ENCODE measurements around the gene APOA1.
"Not testable (repeated sequence)": the region's sequence is repeated elsewhere in the genome, so short reads cannot be mapped to it uniquely, and the experiment has no call there.

Gene APOA1

DNA sequence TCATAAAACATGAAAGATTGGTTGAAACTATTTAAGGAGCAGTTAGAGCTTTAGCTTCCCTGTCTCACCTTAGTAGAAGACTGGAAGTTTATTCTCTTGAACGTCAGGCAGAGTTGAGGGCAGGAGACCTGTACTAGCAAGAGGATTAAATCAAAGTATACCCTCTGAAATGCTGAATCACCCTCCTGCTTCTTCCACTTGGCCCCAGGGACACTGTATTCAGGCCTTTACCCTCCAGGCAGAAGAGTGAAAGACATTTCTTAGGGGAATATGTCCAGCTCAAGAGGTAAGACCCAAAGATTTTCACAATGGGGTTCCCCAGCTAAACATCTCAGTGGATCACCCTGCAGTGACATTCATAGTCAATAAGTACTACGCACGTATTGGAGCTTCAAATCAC is 26.2 kb downstream of the APOA1 start:
- no peak for DNase-seq

GRCh38 chr11:116808262-116809175 is 28.9 kb downstream of the APOA1 start:
- no peak for DNase-seq

DNA sequence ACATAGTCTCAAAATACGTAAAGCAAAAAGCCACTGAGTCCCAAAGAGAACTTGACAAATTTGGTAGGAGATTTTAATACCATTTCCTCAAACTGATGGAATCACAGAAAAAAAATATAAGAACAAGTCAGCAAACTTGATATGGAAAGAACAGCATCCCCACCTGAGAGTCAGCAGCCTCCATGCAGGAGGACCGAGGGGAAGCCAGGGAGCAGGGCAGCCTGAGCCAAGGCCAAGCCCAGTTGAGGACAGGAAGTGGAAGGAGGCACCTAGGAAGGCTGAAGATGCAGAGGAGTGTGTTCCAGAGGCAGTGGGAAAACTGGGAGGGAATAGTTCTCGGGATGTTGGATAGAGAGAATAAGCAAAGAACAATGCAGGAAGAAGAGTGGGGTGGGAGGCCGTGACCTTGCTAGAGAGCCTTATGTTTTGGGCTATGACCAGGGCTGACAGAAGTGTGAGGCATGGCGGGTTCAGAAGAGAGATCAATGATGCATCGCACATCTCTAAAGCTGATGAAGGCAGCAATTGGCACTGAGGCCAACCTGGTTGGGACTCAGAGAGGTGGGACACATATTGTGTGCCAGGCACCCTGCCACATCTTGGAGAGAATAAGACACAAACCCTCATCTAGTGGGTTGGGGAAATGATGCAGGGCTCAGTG is 29.7 kb downstream of the APOA1 start:
- no peak for DNase-seq

GRCh38 chr11:116804001-116804400 is 33.4 kb downstream of the APOA1 start:
- no peak for DNase-seq

DNA sequence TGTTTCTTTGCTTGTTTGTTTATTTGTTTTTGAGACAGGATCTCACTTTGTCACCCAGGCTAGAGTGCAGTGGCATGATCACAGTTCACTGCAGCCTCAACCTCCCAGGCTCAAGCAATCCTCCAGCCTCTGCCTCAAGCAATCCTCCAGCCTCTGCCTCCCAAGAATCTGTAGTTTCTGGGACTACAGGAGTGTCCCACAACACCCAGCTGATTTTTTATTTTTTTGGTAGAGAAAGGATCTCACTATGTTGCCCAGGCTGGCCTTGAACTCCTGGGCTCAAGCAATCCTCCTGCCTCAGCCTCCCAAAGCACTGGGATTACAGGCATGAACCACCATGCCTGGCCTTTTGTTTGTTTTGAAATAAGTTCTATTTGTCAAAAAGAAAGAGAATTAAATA is 35.8 kb downstream of the APOA1 start:
- not testable (repeated sequence) for DNase-seq

GRCh38 chr11:116800610-116801009 is 36.8 kb downstream of the APOA1 start:
- no peak for DNase-seq

DNA sequence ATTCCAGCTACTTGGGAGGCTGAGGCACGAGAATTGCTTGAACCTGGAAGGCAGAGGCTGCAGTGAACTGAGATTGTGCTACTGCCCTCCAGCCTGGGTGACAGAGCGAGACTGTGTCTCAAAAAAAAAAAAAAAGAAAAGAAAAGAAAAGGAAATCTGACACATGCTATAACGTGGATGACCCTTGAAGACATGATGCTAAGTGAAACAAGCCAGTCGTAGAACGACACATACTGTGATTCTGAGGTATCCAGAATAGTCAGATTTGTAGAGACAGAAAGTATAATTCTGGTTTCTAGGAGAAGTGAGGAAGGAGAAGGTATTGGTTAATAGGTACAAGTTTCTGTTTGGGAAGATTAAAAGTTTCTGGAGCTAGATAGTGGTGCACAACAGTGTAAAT is 39.1 kb downstream of the APOA1 start:
- no peak for DNase-seq

GRCh38 chr11:116797816-116798215 is 39.6 kb downstream of the APOA1 start:
- no peak for DNase-seq

DNA sequence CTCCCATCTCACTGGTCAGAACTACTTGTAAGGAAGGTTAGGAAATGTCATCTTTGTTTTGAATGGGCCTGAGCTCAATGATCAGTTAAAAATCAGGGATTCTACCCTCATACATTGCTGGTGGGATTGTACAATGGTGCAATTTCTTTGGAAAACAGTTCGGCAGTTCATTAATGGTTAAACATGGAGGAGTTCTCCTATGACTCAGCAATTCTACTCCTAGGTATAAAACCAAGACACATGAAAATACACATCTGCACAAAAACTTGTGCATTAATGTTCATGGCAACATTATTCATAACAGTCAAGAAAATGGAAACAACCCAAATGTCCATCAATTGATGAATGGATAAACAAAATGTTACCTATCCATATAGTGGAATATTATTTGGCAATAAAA is 40.9 kb downstream of the APOA1 start:
- DNase-seq: no peak

- DNase-seq: no peak
Measured at GRCh38 chr11:116794851-116795250, 42.6 kb downstream of the APOA1 start.

- DNase-seq: no peak
Measured at GRCh38 chr11:116793772-116794097, 43.7 kb downstream of the APOA1 start.

DNA sequence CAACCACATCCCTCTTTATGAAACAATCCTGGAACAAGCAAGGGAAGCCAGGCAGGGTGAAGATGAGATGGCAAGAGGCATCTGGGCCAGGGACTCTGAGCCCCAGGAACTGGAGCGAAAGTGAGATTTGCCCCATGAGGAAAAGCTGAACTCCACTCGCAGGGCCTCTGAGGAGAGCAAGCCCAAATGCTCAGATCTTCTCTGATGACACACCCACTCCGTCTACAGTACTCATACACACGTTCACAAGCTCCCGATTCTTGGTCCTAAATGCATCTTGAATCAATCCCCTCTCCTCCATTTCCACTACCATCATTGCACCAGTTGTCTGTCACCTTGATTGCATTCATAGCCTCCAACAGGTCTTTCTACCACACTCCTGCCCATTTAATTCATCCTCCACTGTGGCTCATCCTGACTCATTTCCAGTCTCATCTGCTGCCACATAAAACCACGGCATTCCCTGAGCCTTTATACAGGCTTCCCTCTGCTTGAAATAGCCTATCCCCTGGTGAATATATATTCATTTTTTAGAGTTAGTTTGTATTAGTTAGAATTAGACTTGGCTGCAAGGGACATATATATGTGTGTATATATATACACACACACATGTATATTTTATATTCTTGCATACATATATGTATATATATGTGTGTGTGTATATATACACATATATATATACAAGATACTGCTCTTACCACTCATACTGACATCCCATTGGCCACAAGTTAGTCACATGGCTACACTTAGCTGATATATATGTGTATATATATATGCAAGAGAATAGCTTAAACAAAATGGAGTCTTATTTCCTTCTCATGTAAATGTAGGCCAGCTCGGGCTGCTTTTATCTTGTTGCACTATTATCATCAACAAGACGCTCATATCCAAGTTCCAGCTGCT is 44.3 kb downstream of the APOA1 start:
- no peak for DNase-seq

GRCh38 chr11:116792144-116792868 is 45.1 kb downstream of the APOA1 start:
- DNase-seq: no peak

- no peak for DNase-seq
Measured at GRCh38 chr11:116791813-116792143, 45.6 kb downstream of the APOA1 start, which contains the start of gene APOA5. Gene APOA5 (minus strand): TSS chr11:116791879. CDS start chr11:116791860, 19 bp downstream.

DNA sequence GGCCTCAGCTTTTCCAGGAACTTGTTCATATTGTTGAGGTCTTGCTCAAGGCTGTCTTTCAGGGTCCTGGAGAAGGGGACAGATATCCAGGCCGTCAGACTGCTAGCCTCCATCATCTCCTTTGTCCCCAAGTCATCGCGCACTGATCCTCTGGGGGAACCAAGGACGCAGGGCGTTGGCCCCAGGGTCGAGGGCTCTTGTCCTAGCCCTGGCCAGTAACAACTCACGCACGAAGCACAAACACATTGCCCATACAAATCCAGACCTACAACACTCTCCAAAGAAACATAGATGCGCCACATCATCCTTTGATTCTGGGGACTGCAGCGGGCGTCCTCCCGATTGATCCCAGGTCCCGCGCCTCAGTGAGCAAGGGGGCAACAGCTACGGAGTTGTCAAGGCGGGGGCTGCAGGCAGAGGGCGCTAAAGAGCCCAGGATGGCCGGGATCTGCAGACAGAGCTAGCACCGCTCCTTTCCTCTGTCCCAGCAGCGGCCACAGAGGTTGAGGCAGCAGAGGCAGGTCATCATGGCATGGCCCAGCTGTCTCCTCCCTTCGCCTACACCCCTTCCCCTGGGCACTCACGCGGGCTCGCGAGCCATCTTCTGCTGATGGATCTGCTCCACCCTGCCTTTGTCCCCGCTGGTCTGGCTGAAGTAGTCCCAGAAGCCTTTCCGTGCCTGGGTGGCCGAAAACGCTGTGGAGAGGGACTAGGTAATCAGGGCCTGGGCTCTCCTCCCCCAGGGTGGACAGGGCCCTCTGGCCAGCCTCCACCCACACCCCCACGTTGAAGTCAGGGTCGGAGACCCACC is 46.2 kb downstream of the APOA1 start:
- DNase-seq: peak; percentile 15

GRCh38 chr11:116790167-116791001 is 47.0 kb downstream of the APOA1 start:
- DNase-seq: no peak

GRCh38 chr11:116788975-116789374 is 48.4 kb downstream of the APOA1 start:
- no peak for DNase-seq

- no peak for DNase-seq
Measured at GRCh38 chr11:116788534-116788933, 48.9 kb downstream of the APOA1 start.

DNA sequence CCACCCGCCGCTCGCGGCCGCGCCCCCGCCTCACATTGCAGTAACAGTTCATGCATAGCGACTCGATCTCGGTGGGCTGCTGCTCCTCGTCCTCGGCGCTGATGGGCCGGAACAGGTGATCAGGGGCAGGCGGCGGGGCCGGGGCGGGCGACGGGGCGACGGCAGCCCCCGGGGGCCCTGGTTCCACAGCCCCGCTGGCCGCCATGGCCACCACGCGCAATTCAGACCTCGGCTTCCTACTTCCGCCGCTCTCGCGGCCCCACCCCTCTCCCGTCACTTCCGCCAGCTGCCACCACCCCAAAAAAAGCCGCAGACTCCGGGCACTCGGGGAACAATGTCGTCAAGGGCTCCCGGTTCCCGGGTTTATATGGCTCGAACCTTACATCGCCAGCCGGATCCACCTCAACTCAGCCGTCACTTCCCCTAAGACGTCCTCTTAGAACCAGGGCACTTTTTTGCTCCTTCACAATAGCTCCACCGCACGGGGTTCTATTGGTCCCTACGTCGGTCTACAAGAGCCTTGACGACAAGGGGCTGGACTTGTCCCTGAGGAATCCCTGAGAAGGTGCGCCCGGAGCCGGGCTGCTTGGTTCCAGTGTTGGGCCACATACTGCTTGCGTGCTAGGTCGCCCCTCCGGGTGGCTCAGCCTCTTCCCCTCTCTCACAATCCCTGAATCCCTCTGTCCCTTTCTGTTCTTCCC is 49.5 kb downstream of the APOA1 start, which contains the start of gene ZPR1:
ZPR1 (minus strand) TSS at position 238 of the 701 bp plus-strand sequence; CDS start at position 205, 33 bp downstream.
- DNase-seq: no peak

DNA sequence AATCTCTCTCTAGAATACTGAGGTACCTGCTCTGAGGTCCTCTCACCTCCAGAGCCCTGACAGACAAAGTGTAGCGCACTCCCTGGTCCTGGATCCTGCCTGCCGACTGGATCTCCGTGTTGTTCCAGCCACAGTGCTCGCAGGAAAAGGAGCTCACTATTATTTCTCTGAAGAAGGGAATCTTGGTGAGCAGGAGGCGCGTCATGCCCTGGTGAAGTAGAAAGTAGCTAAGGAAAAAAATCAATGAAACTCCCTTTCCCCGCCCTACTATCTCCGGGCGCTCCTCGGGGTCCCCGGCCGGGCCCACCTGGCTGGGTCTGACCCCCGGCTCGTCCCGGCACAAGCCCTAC is 50.0 kb downstream of the APOA1 start:
- DNase-seq: no peak

All from NCI-H2081 treated with DMSO at 0.1 percent for 48 hours (cell line).